ENCODE measurements around the gene HSD3B7.

HSD3B7 gene

DNA sequence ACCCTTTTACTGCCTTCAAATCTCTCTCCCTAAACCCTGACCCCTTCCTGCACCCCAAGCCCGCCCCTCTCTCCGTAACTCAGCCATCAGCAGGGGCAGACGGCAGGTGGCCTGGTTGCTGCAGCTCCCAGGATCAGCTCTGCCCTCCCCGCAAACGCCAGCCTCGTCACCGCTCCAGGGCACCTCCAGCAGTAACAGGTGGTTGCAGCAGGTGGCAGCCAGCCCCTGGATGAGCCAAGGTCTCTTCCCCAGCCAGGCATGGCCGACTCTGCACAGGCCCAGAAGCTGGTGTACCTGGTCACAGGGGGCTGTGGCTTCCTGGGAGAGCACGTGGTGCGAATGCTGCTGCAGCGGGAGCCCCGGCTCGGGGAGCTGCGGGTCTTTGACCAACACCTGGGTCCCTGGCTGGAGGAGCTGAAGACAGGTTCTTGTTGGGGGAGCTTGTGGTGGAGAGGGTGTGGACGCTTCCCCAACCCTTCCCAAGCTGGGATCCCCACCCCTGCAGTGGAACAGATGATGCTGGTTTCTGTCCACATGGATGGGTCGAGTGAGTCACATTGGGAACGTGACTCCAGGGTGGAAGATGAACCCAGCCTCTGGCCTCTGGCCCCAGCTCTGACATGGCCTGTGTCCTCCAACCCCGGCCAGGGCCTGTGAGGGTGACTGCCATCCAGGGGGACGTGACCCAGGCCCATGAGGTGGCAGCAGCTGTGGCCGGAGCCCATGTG is 558 bp downstream of the HSD3B7 start:
- H3K4me2 ChIP-seq (ENCODE audit: low read length), result peak overlapping the region; percentile 26
- no peak overlapping the region for H2AFZ ChIP-seq (ENCODE audit: insufficient read depth, low read length, poor library complexity)
- H3K14ac ChIP-seq (ENCODE audit: low read length), result no peak overlapping the region
- H3K27ac ChIP-seq (ENCODE audit: low read depth, low read length), result no peak overlapping the region
- H3K23ac ChIP-seq (ENCODE audit: low read length), result no peak overlapping the region
- no peak overlapping the region for H3K4ac ChIP-seq (ENCODE audit: low read depth, low read length)
- H3K9me3 ChIP-seq (ENCODE audit: insufficient read depth, low read depth, low read length), result peaks cover 4% of the 10 kb centered on the region
- no peak overlapping the region for H2BK12ac ChIP-seq (ENCODE audit: low read length)
- no peak overlapping the region for H2BK5ac ChIP-seq (ENCODE audit: low read depth, low read length, poor library complexity)
- H3K79me1 ChIP-seq (ENCODE audit: low read length), result no peaks in the 10 kb centered on the region
- no peak overlapping the region for H3K9ac ChIP-seq (ENCODE audit: low read length)
- peak; percentile 49 to 64 for DNase-seq
- peak overlapping the region; percentile 9 for H4K91ac ChIP-seq (ENCODE audit: low read depth, low read length)
- no peaks in the 10 kb centered on the region for H3K79me2 ChIP-seq (ENCODE audit: control insufficient read depth, insufficient read depth, low read length, poor library complexity)
- peak overlapping the region; percentile 47 for H4K8ac ChIP-seq (ENCODE audit: low read depth, low read length)
- H2AK5ac ChIP-seq (ENCODE audit: low read length), result no peak overlapping the region
- H4K12ac ChIP-seq (ENCODE audit: low read depth, low read length), result no peak overlapping the region
- no peak overlapping the region for H3K18ac ChIP-seq (ENCODE audit: low read length)
- H3K4me3 ChIP-seq (ENCODE audit: low read depth, low read length), result no peak overlapping the region
- H3K4me1 ChIP-seq (ENCODE audit: control insufficient read depth in 1 of 2, insufficient read depth in 2 of 2, low read length in 2 of 2), result no peaks in the 10 kb centered on the region
- peaks cover 36 to 42% of the 10 kb centered on the region in 2 experiments for H3K36me3 ChIP-seq (ENCODE audit: control insufficient read depth in 1 of 2, insufficient read depth in 2 of 2, low read length in 2 of 2)
- no peak overlapping the region for H2BK120ac ChIP-seq (ENCODE audit: insufficient read depth, low read length, poor library complexity)
- WGBS (ENCODE audit: extremely low coverage, insufficient coverage, insufficient read length), result no CpG with 5 or more reads among the region's 20 CpGs
- no peaks in the 10 kb centered on the region for H3K27me3 ChIP-seq (ENCODE audit: insufficient read depth, low read length)

DNA sequence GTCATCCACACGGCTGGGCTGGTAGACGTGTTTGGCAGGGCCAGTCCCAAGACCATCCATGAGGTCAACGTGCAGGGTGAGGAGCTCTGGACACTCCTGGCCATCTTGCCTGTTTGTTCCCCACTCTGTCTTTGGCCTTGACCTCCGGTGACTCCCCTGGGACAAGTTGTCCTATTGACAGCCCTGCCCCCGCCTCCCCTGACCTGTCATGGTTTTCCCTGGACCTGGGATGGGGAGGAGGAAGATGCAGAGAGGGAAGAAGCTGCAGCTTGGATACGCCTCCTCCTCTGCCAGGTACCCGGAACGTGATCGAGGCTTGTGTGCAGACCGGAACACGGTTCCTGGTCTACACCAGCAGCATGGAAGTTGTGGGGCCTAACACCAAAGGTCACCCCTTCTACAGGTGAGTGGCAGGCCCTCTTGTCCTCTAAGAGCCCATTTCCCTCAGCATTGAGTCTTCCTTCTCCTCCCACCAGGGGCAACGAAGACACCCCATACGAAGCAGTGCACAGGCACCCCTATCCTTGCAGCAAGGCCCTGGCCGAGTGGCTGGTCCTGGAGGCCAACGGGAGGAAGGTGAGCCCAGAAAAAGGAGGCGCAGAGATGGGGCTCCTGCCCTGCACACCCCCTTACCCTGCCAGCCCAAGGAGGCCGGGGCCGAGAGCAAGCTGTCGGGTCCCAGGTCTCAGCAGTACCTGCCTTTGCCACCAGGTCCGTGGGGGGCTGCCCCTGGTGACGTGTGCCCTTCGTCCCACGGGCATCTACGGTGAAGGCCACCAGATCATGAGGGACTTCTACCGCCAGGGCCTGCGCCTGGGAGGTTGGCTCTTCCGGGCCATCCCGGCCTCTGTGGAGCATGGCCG is 1.4 kb downstream of the HSD3B7 start:
- H3K36me3 ChIP-seq (ENCODE audit: control insufficient read depth in 1 of 2, insufficient read depth in 2 of 2, low read length in 2 of 2), result peaks cover 30 to 35% of the 10 kb centered on the region in 2 experiments
- H4K12ac ChIP-seq (ENCODE audit: low read depth, low read length), result no peak overlapping the region
- no peaks in the 10 kb centered on the region for H3K4me1 ChIP-seq (ENCODE audit: control insufficient read depth in 1 of 2, insufficient read depth in 2 of 2, low read length in 2 of 2)
- no peak overlapping the region for H4K91ac ChIP-seq (ENCODE audit: low read depth, low read length)
- DNase-seq, result no peak
- H3K4me2 ChIP-seq (ENCODE audit: low read length), result no peak overlapping the region
- no peak overlapping the region for H3K27ac ChIP-seq (ENCODE audit: low read depth, low read length)
- no peak overlapping the region for H2AFZ ChIP-seq (ENCODE audit: insufficient read depth, low read length, poor library complexity)
- no peaks in the 10 kb centered on the region for H3K79me2 ChIP-seq (ENCODE audit: control insufficient read depth, insufficient read depth, low read length, poor library complexity)
- no peaks in the 10 kb centered on the region for H3K79me1 ChIP-seq (ENCODE audit: low read length)
- H3K23ac ChIP-seq (ENCODE audit: low read length), result no peak overlapping the region
- no peak overlapping the region for H4K8ac ChIP-seq (ENCODE audit: low read depth, low read length)
- no peak overlapping the region for H3K4me3 ChIP-seq (ENCODE audit: low read depth, low read length)
- no peak overlapping the region for H3K9ac ChIP-seq (ENCODE audit: low read length)
- no peak overlapping the region for H2BK12ac ChIP-seq (ENCODE audit: low read length)
- no peak overlapping the region for H3K4ac ChIP-seq (ENCODE audit: low read depth, low read length)
- no peak overlapping the region for H3K14ac ChIP-seq (ENCODE audit: low read length)
- H3K27me3 ChIP-seq (ENCODE audit: insufficient read depth, low read length), result no peaks in the 10 kb centered on the region
- WGBS (ENCODE audit: extremely low coverage, insufficient coverage, insufficient read length), result no CpG with 5 or more reads among the region's 29 CpGs
- peaks cover 4% of the 10 kb centered on the region for H3K9me3 ChIP-seq (ENCODE audit: insufficient read depth, low read depth, low read length)
- no peak overlapping the region for H2BK5ac ChIP-seq (ENCODE audit: low read depth, low read length, poor library complexity)
- no peak overlapping the region for H2BK120ac ChIP-seq (ENCODE audit: insufficient read depth, low read length, poor library complexity)
- no peak overlapping the region for H3K18ac ChIP-seq (ENCODE audit: low read length)
- H2AK5ac ChIP-seq (ENCODE audit: low read length), result no peak overlapping the region

DNA sequence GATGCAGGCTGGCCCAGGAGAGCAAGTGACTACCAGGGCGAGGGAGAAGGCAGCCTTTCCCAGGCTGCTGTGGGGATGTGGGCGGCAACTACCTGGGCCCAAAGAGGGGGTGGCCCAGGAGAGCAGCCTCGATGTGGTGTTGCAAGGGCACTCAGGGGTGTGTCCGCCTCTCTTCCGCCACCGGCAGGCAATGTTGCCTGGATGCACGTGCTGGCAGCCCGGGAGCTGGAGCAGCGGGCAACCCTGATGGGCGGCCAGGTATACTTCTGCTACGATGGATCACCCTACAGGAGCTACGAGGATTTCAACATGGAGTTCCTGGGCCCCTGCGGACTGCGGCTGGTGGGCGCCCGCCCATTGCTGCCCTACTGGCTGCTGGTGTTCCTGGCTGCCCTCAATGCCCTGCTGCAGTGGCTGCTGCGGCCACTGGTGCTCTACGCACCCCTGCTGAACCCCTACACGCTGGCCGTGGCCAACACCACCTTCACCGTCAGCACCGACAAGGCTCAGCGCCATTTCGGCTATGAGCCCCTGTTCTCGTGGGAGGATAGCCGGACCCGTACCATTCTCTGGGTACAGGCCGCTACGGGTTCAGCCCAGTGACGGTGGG is 2.7 kb downstream of the HSD3B7 start:
- Histone ChIP-seq H2BK120ac (ENCODE audit: insufficient read depth, low read length, poor library complexity) (no peak overlapping the region), H2BK12ac (ENCODE audit: low read length) (no peak overlapping the region), H3K4ac (ENCODE audit: low read depth, low read length) (no peak overlapping the region), H3K27ac (ENCODE audit: low read depth, low read length) (no peak overlapping the region), H3K14ac (ENCODE audit: low read length) (no peak overlapping the region), H4K91ac (ENCODE audit: low read depth, low read length) (no peak overlapping the region), H3K9ac (ENCODE audit: low read length) (no peak overlapping the region), H3K4me3 (ENCODE audit: low read depth, low read length) (no peak overlapping the region), H3K4me2 (ENCODE audit: low read length) (no peak overlapping the region), H4K12ac (ENCODE audit: low read depth, low read length) (no peak overlapping the region), H3K79me1 (ENCODE audit: low read length) (no peaks in the 10 kb centered on the region), H3K4me1 (ENCODE audit: control insufficient read depth in 1 of 2, insufficient read depth in 2 of 2, low read length in 2 of 2) (no peaks in the 10 kb centered on the region), H3K18ac (ENCODE audit: low read length) (no peak overlapping the region), H3K79me2 (ENCODE audit: control insufficient read depth, insufficient read depth, low read length, poor library complexity) (no peaks in the 10 kb centered on the region), H3K23ac (ENCODE audit: low read length) (no peak overlapping the region), H4K8ac (ENCODE audit: low read depth, low read length) (no peak overlapping the region), H2AFZ (ENCODE audit: insufficient read depth, low read length, poor library complexity) (no peak overlapping the region), H2BK5ac (ENCODE audit: low read depth, low read length, poor library complexity) (no peak overlapping the region), H2AK5ac (ENCODE audit: low read length) (no peak overlapping the region), H3K36me3 (ENCODE audit: control insufficient read depth in 1 of 2, insufficient read depth in 2 of 2, low read length in 2 of 2) (peaks cover 20 to 24% of the 10 kb centered on the region in 2 experiments), H3K9me3 (ENCODE audit: insufficient read depth, low read depth, low read length) (peaks cover 5% of the 10 kb centered on the region), H3K27me3 (ENCODE audit: insufficient read depth, low read length) (no peaks in the 10 kb centered on the region)
- no peak for DNase-seq
- no CpG with 5 or more reads among the region's 30 CpGs for WGBS (ENCODE audit: extremely low coverage, insufficient coverage, insufficient read length)

DNA sequence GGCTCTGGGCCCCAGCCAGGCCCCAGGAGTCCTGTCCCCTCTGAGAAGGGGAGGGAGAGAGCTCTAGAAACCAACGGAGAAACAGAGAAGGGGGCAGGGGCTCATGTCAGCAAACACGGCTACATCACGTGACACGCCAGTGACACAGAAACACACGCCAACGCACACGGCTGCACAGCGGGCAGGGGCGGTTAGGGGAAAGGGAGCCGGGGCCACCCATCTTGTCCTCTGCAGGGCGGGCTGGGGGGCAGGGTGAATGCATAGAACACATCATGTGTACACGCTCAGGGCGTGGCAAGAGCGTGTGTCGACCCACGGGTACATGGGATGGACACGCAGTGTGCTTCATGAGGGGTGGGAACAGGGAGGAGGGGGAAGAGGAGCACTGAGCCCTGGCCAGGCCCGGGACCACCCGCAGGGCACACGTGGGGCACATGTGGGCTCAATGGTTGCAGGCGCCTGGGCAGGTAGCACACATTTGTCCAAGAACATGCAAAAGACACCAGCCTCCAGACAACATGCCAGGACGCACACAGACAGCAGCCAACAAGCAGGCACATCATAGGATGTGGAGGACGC is 4.6 kb downstream of the HSD3B7 start:
- DNase-seq, result no peak

More for the DNA sequence above, 4.6 kb downstream of the HSD3B7 start:
- no peak overlapping the region for H2BK120ac ChIP-seq (ENCODE audit: insufficient read depth, low read length, poor library complexity)
- no peak overlapping the region for H2AFZ ChIP-seq (ENCODE audit: insufficient read depth, low read length, poor library complexity)
- no peaks in the 10 kb centered on the region for H3K79me2 ChIP-seq (ENCODE audit: control insufficient read depth, insufficient read depth, low read length, poor library complexity)
- H3K4me1 ChIP-seq (ENCODE audit: control insufficient read depth in 1 of 2, insufficient read depth in 2 of 2, low read length in 2 of 2), result no peaks in the 10 kb centered on the region
- H3K4me3 ChIP-seq (ENCODE audit: low read depth, low read length), result no peak overlapping the region
- no CpG with 5 or more reads among the region's 23 CpGs for WGBS (ENCODE audit: extremely low coverage, insufficient coverage, insufficient read length)
- H4K8ac ChIP-seq (ENCODE audit: low read depth, low read length), result no peak overlapping the region
- no peak overlapping the region for H2BK5ac ChIP-seq (ENCODE audit: low read depth, low read length, poor library complexity)
- no peak overlapping the region for H3K4ac ChIP-seq (ENCODE audit: low read depth, low read length)
- no peak overlapping the region for H3K4me2 ChIP-seq (ENCODE audit: low read length)
- no peak overlapping the region for H3K23ac ChIP-seq (ENCODE audit: low read length)
- no peak overlapping the region for H3K14ac ChIP-seq (ENCODE audit: low read length)
- no peak overlapping the region for H3K9ac ChIP-seq (ENCODE audit: low read length)
- no peak overlapping the region for H3K27ac ChIP-seq (ENCODE audit: low read depth, low read length)
- no peak overlapping the region for H2AK5ac ChIP-seq (ENCODE audit: low read length)
- no peak overlapping the region for H2BK12ac ChIP-seq (ENCODE audit: low read length)
- peaks cover 5% of the 10 kb centered on the region for H3K9me3 ChIP-seq (ENCODE audit: insufficient read depth, low read depth, low read length)
- H3K36me3 ChIP-seq (ENCODE audit: control insufficient read depth in 1 of 2, insufficient read depth in 2 of 2, low read length in 2 of 2), result peaks cover 2 to 7% of the 10 kb centered on the region in 2 experiments
- no peak overlapping the region for H3K18ac ChIP-seq (ENCODE audit: low read length)
- no peaks in the 10 kb centered on the region for H3K79me1 ChIP-seq (ENCODE audit: low read length)
- no peaks in the 10 kb centered on the region for H3K27me3 ChIP-seq (ENCODE audit: insufficient read depth, low read length)
- no peak overlapping the region for H4K12ac ChIP-seq (ENCODE audit: low read depth, low read length)
- H4K91ac ChIP-seq (ENCODE audit: low read depth, low read length), result no peak overlapping the region

Measured in trophoblast cell (in vitro differentiated cells and primary cell).